IPS DF 4.7 (cell line): ENCODE measurements around the gene SLC25A51.

Source experiments
- DNase-seq: peaks from one replicate; pipeline ENCODE4 v3.0.0-alpha.2; 2013; ENCODE audit warnings: low spot score; ENCODE audit errors: extremely low read depth

Gene SLC25A51

DNA sequence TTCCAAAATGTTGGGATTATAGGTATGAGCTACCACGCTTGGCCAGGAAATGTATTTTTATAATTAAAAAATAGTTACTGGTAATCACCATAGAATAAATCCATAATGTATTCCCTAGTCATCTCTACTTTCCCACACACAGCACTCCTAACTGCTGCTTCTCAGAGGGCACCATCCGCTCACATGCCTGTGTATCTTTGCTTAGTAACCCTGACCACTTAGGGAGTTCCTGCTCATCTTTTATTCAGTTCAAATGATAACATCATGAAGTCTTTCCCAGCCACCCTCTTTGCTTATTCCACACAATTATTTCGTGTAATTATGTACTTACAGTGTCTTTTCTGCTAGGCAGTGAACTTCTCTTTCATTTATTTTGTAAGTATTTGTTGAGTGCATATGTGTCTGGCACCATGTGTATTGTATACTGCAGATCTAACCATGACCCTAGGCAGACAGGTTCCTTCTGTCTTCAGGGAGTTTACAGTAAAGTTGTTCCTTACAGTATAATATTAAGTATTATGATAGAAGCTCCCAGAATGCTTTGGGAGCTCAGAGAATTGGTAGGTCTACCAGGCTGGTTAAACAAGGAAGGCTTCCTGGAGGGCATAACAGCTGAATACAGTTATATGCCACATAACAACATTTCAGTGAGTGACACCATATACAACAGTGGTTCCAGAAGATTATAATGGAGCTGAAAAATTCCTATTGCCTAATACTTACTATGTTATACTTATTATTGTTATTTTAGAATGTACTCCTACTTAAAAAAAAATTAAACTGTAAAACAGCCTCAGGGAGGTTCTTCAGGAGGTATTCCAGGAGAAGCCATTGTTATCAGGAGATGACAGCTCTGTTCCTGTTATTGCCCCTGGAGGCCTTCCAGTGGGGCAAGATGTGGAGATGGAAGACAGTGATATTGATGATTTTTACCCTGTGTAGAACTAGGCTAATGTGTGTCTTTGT, 64.1 kb downstream of the SLC25A51 start:
- DNase-seq = no peak
